Heart right ventricle (tissue), 16 donors: ENCODE measurements around the gene PPFIA2. TPM values are rescaled to one million over a fixed set of nuclear protein-coding genes. Genes with fewer than 3 reads are reported as not detected.

Experiments
- ATAC-seq, 8 donors: fragments of 200-7000 bp; cut with Tn5 transposase; one replicate each; pipeline ENCODE4 v1.9.1; 2020; ENCODE audit warnings: mild to moderate bottlenecking in 8 of 8, moderate library complexity in 8 of 8, moderate number of reproducible peaks in 1 of 8
- DNase-seq, 2 donors: peaks; one replicate each; pipeline ENCODE4 v3.0.0-alpha.2; 2020
- H3K27ac ChIP-seq, 10 donors: fragments of 200-600 bp; sonication (generic) in 2 of 10; one replicate each; pipeline versions ENCODE4 v1.5.0 to v1.8.0; 2020 to 2022; ENCODE audit warnings: mild to moderate bottlenecking in 3 of 10
- H3K27me3 ChIP-seq, 7 donors: fragments of 200-600 bp; one replicate each; pipeline ENCODE4 v1.8.0; 2021 to 2022; ENCODE audit warnings: mild to moderate bottlenecking in 2 of 7
- H3K36me3 ChIP-seq, 9 donors: fragments of 200-600 bp; sonication (generic) in 1 of 9; one replicate each; pipeline versions ENCODE4 v1.5.0 to v1.8.0; 2020 to 2022; ENCODE audit warnings: mild to moderate bottlenecking in 2 of 9
- H3K4me1 ChIP-seq, 9 donors: fragments of 200-600 bp; sonication (generic) in 1 of 9; one replicate each; pipeline versions ENCODE4 v1.5.0 to v1.8.0; 2020 to 2022; ENCODE audit warnings: mild to moderate bottlenecking in 4 of 9
- H3K4me3 ChIP-seq, 10 donors: fragments of 200-600 bp; sonication (generic) in 2 of 10; one replicate each; pipeline versions ENCODE4 v1.5.0 to v1.8.0; 2020 to 2022; ENCODE audit warnings: mild to moderate bottlenecking in 7 of 10, moderate library complexity in 2 of 10
- H3K9me3 ChIP-seq, 11 donors: fragments of 200-600 bp in 10 of 11; sonication (generic) in 2 of 11; one replicate each; pipeline versions ENCODE4 v1.5.0 to v1.8.0; 2013 to 2022; ENCODE audit warnings: mild to moderate bottlenecking in 2 of 11, control low read depth in 1 of 11, moderate library complexity in 1 of 11
- CTCF ChIP-seq, 9 donors: fragments of 200-600 bp; sonication (generic) in 2 of 9; IDR thresholded peaks; one replicate each; pipeline versions ENCODE4 v1.5.0 to v1.8.0; 2021 to 2022; ENCODE audit warnings: antibody characterized with exemption in 9 of 9, mild to moderate bottlenecking in 5 of 9, moderate library complexity in 1 of 9
- WGBS, 2 donors: extraction: QIAGEN DNeasy Blood & Tissue Kit; methylation state at CpG; one replicate each; pipeline ENCODE4 v1.1.7; 2013; ENCODE audit warnings: inconsistent platforms in 1 of 2; 5-methylcytosine and 5-hydroxymethylcytosine counted together
- intact Hi-C, 10 donors: fragments of 100-400 bp; cut with DNase I; formaldehyde crosslinking; loops; one replicate each; pipeline versions ENCODE4 v1.11.1 to v1.14.2; 2022
- polyA plus RNA-seq, 2 donors: library from polyadenylated mRNA; stranded (reverse); fragments of 200-250 nt; gene quantifications; one replicate each; pipeline ENCODE4 v1.2.3, GENCODE V29; 2013
- total RNA-seq, 10 donors: library from RNA; stranded (reverse); fragmentation: NEBNext Ultra II Directional in 3 of 10; extraction: Animal tissue kit (Norgen Biotek cat#: 25700) in 3 of 10; gene quantifications; one replicate each; pipeline versions ENCODE4 v1.2.1 to v1.2.4, GENCODE V29; 2021 to 2023
- donor health status: Arrhythmogenic right ventricular cardiomyopathy.
- donor health status: ischemic (EF 13 %, LVEDD 7.1; RV severe dilation, severe dysfunction).
- donor health status: healthy with polysubstance abuse.
- donor health status: DM: no; HTN: yes; CAD: no.
- donor health status: DM: no; HTN: no; CAD: no.
- donor health status: ischemic (EF 25% LVEDD 6.9; RV normal size, moderate dysfunction).
- donor health status: ischemic (EF 25% LVEDD 5.7; RV mildly dilated, moderate dysfunction).
- donor health status: healthy.
- donor health status: DM: yes; HTN: yes; CAD: no.
- donor health status: Ischemic cardiomyopathy.
- donor health status: ischemic (EF 35%, LVEDD 5.7; RV mildly dilated, moderate dysfunction).
- donor health status: nonischemic (EF 11% LVEDD 7.7; RV severe dilation, severe dysfunction).
- donor health status: DM: yes; HTN: yes; CAD: no.
- donor health status: PGD.
- donor health status: ischemic (EF 29% LVEDD 5.4; RV normal size, mild dysfunction).
- donor health status: nonischemic (EF 23%, LVEDD 6.1; RV moderate dilation, normal function).

PPFIA2 gene
- total and polyA plus RNA-seq, 12 donors, result 0.15 to 1.3 (median 0.52) TPM; not detected in 1

DNA sequence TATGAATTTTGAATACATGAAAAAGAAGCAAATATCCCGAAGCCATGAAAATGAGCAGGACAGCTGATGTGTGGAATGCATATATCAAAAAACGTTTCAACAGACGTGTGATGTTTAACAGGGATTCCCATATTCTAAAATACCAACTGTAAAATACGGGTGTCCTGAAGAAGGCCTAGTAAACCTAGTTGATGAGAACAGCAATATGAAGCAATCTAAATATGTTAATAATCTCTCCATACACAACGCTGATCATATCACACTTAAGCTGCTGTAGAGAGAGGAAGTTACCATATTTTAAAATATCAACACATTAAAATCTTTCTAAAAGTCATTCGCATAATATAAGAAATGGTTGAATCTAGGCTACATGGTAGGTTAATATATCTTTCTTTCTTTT is 317.5 kb downstream of the PPFIA2 start:
- intact Hi-C loops, result no loop called here
- Histone ChIP-seq H3K4me3 (no peak overlapping the region), H3K9me3 (no peaks in the 10 kb centered on the region), H3K4me1 (no peaks in the 10 kb centered on the region), H3K36me3 (no peaks in the 10 kb centered on the region), H3K27me3 (no peaks in the 10 kb centered on the region), H3K27ac (no peak overlapping the region)
- no peak for TF ChIP-seq CTCF (IDR thresholded peaks at IDR 0.05)
- WGBS, 2 donors, result 62 to 68% methylated on average over 6 of the region's 6 CpGs
- no peak for ATAC-seq
- DNase-seq, result no peak

GRCh38 chr12:81440001-81440400 is 319.1 kb downstream of the PPFIA2 start:
- intact Hi-C loops, result no loop called here
- no peak overlapping the region for H3K27ac ChIP-seq
- whole genome bisulfite sequencing, 2 donors, result 58 to 60% methylated on average over 3 of the region's 3 CpGs
- TF ChIP-seq CTCF (IDR thresholded peaks at IDR 0.05), result no peak
- H3K4me1 ChIP-seq, result no peaks in the 10 kb centered on the region
- H3K36me3 ChIP-seq, result no peaks in the 10 kb centered on the region
- ATAC-seq, result no peak
- H3K27me3 ChIP-seq, result no peaks in the 10 kb centered on the region
- H3K4me3 ChIP-seq, result no peak overlapping the region
- DNase-seq, result no peak
- H3K9me3 ChIP-seq, result no peaks in the 10 kb centered on the region

DNA sequence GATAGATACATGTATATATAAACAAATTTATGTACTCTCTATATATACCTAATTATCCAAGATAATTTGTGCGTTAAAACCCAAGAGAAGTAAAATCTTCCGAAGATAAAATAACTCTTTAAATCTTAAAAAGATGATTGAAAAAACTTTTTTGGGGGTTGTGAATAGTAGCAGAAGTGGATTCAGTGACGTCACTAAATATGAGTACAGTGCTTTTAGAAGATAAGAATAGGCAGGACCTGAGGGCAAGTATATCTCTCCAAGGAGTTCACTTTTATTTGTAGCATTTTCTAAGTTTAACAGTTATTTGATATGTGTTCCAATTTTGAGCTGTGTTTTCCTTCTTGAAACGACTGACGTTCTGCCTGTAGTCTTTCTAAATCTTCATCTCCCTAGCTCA is 319.8 kb downstream of the PPFIA2 start:
- H3K27me3 ChIP-seq, result no peaks in the 10 kb centered on the region
- TF ChIP-seq CTCF (IDR thresholded peaks at IDR 0.05), result no peak
- no peaks in the 10 kb centered on the region for H3K9me3 ChIP-seq
- no peak overlapping the region for H3K27ac ChIP-seq
- H3K36me3 ChIP-seq, result no peaks in the 10 kb centered on the region
- DNase-seq, result no peak
- intact Hi-C loops, result no loop called here
- H3K4me1 ChIP-seq, result no peaks in the 10 kb centered on the region
- no peak overlapping the region for H3K4me3 ChIP-seq
- 61 to 71% methylated on average over 5 of the region's 5 CpGs for WGBS, 2 donors
- no peak for ATAC-seq

GRCh38 chr12:81417056-81417455 is 342.1 kb downstream of the PPFIA2 start:
- Histone ChIP-seq H3K9me3 (peaks cover 0 to 25% (median 13%) of the 10 kb centered on the region in 11 donors), H3K27me3 (no peaks in the 10 kb centered on the region), H3K36me3 (no peaks in the 10 kb centered on the region), H3K4me1 (no peaks in the 10 kb centered on the region), H3K27ac (no peak overlapping the region), H3K4me3 (no peak overlapping the region)
- ATAC-seq, result no peak
- intact Hi-C loops, result no loop called here
- DNase-seq, result no peak
- 69 to 88% methylated on average over 2 to 3 of the region's 3 CpGs for WGBS, 2 donors
- TF ChIP-seq CTCF (IDR thresholded peaks at IDR 0.05), result no peak

GRCh38 chr12:81416571-81416970 is 342.6 kb downstream of the PPFIA2 start:
- no peaks in the 10 kb centered on the region for H3K4me1 ChIP-seq
- ATAC-seq, result no peak

More at GRCh38 chr12:81416571-81416970, 342.6 kb downstream of the PPFIA2 start:
- TF ChIP-seq CTCF (IDR thresholded peaks at IDR 0.05), result no peak
- H3K4me3 ChIP-seq, result no peak overlapping the region
- WGBS, 2 donors, result 82 to 86% methylated on average over 1 of the region's 1 CpG
- no peaks in the 10 kb centered on the region for H3K27me3 ChIP-seq
- intact Hi-C loops, result no loop called here
- H3K9me3 ChIP-seq, result peaks cover 0 to 20% (median 11%) of the 10 kb centered on the region in 11 donors
- H3K36me3 ChIP-seq, result no peaks in the 10 kb centered on the region
- DNase-seq, result no peak
- no peak overlapping the region for H3K27ac ChIP-seq
